Loucy (cell line): ENCODE data around the gene EPAS1.

ENCODE experiments used
- EZH2phosphoT487 ChIP-seq: fragments of 200-600 bp; IDR thresholded peaks from 2 replicates; pipeline ENCODE4 v1.6.1; 2018; ENCODE audit warnings: antibody characterized with exemption, mild to moderate bottlenecking, moderate library complexity, borderline replicate concordance
- TF ChIP-seq, protein P1 (sequence below): fragments of 200-600 bp; sonication (generic); conservative IDR thresholded peaks from 2 replicates; pipeline ENCODE4 v1.5.1; 2014; ENCODE audit warnings: mild to moderate bottlenecking, antibody characterized with exemption, low read length

GRCh38 chr2:46249654-46250053, 47.6 kb upstream of the EPAS1 start:
- TF ChIP-seq, protein P1, sequence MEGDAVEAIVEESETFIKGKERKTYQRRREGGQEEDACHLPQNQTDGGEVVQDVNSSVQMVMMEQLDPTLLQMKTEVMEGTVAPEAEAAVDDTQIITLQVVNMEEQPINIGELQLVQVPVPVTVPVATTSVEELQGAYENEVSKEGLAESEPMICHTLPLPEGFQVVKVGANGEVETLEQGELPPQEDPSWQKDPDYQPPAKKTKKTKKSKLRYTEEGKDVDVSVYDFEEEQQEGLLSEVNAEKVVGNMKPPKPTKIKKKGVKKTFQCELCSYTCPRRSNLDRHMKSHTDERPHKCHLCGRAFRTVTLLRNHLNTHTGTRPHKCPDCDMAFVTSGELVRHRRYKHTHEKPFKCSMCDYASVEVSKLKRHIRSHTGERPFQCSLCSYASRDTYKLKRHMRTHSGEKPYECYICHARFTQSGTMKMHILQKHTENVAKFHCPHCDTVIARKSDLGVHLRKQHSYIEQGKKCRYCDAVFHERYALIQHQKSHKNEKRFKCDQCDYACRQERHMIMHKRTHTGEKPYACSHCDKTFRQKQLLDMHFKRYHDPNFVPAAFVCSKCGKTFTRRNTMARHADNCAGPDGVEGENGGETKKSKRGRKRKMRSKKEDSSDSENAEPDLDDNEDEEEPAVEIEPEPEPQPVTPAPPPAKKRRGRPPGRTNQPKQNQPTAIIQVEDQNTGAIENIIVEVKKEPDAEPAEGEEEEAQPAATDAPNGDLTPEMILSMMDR, result no peak
- no peak for TF ChIP-seq EZH2phosphoT487
